ENCODE data around the gene GNAS-AS1.

GNAS-AS1 gene

GRCh38 chr20:58864346-58864745 lies 13.6 kb upstream of the GNAS-AS1 start:
- Histone ChIP-seq H3K27me3 (ENCODE audit: low read depth) (0 out of 2 replicates have a peak, but pooled peaks cover 2% of the 10 kb centered on the region), H3K36me3 (replicated peaks) (no peaks in the 10 kb centered on the region), H3K9me3 (no peaks in the 10 kb centered on the region), H3K4me1 (peaks cover 5% of the 10 kb centered on the region), H3K4me3 (no peak overlapping the region)
- no peak for DNase-seq (ENCODE audit: low spot score in 2 of 2)
- in situ Hi-C loops (cut with MboI; ENCODE audit: low sequenced_read_pairs): loop anchor here (25.0 kb wide), 2 partner anchors 348 to 598 kb away; no protein-coding TSS in a partner anchor

DNA sequence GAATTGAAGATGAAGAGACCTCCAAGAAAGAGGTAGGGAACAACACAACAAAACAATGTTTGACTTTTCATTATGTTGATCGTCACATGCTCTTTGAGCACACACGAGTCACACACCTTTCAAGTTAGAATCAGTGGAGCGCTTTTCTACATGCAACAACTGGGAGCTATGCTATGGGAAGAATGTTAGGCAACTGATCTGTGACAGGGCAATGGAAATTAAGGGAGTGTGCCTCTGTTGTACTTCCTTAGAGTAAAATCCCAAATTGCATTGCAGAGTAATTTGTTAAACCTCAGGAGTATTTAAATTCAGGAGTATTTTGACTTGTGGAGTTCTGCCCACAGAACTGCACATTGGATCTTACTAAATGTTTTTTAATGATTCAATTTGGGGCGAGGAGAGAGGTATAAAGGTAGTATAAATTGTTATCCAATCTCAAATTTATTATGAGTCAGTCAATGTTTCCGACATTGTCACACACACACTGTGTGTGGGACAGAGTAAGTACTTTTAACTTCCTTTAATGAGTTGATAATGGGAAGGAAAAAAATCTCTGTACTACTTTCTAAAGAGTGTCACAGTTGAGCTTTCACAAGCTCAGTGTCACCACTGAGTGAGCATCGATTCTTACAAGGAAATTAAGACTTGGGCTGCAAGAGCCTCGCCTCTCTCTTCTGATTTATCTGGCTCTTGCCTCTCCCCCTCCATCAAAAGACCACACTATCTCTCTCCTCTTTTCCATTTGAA lies 12.5 kb upstream of the GNAS-AS1 start:
- no peak for DNase-seq (ENCODE audit: low spot score in 2 of 2)
- Histone ChIP-seq H3K4me1 (no peaks in the 10 kb centered on the region), H3K27me3 (ENCODE audit: low read depth) (0 out of 2 replicates have a peak, but pooled peaks cover 2% of the 10 kb centered on the region), H3K4me3 (no peak overlapping the region), H3K36me3 (replicated peaks) (no peaks in the 10 kb centered on the region), H3K9me3 (no peaks in the 10 kb centered on the region)
- in situ Hi-C loops (cut with MboI; ENCODE audit: low sequenced_read_pairs): loop anchor here (25.0 kb wide), 2 partner anchors 349 to 599 kb away; no protein-coding TSS in a partner anchor

- in situ Hi-C loops (cut with MboI; ENCODE audit: low sequenced_read_pairs): loop anchor here (25.0 kb wide), 2 partner anchors 357 to 607 kb away; no protein-coding TSS in a partner anchor
- Histone ChIP-seq H3K4me1 (no peaks in the 10 kb centered on the region), H3K36me3 (replicated peaks) (no peaks in the 10 kb centered on the region), H3K9me3 (no peaks in the 10 kb centered on the region), H3K4me3 (no peak overlapping the region), H3K27me3 (ENCODE audit: low read depth) (0 out of 2 replicates have a peak, but pooled peaks cover 3% of the 10 kb centered on the region)
- no peak for DNase-seq (ENCODE audit: low spot score in 2 of 2)
Measured at GRCh38 chr20:58855506-58856389, 5.0 kb upstream of the GNAS-AS1 start.

GRCh38 chr20:58854638-58855471 lies 4.2 kb upstream of the GNAS-AS1 start:
- in situ Hi-C loops (cut with MboI; ENCODE audit: low sequenced_read_pairs): loop anchor here (25.0 kb wide), 2 partner anchors 357 to 607 kb away; no protein-coding TSS in a partner anchor
- Histone ChIP-seq H3K36me3 (replicated peaks) (no peaks in the 10 kb centered on the region), H3K27me3 (ENCODE audit: low read depth) (0 out of 2 replicates have a peak, but pooled peaks cover 3% of the 10 kb centered on the region), H3K4me3 (no peak overlapping the region), H3K9me3 (no peaks in the 10 kb centered on the region), H3K4me1 (no peaks in the 10 kb centered on the region)
- DNase-seq (ENCODE audit: low spot score in 2 of 2): no peak

DNA sequence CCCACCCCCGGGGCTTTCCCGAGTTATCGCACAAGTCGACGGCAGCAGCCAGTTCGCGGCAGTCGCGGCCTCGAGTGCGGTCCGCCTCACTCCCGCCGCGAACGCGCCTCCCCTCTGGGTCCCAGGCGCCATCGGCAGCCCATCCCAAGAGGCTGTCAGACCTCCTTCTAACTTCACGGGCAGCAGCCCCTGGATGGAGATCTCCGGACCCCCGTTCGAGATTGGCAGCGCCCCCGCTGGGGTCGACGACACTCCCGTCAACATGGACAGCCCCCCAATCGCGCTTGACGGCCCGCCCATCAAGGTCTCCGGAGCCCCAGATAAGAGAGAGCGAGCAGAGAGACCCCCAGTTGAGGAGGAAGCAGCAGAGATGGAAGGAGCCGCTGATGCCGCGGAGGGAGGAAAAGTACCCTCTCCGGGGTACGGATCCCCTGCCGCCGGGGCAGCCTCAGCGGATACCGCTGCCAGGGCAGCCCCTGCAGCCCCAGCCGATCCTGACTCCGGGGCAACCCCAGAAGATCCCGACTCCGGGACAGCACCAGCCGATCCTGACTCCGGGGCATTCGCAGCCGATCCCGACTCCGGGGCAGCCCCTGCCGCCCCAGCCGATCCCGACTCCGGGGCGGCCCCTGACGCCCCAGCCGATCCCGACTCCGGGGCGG lies 3.4 kb upstream of the GNAS-AS1 start:
- DNase-seq (ENCODE audit: low spot score in 2 of 2): no peak
- Histone ChIP-seq H3K4me3 (no peak overlapping the region), H3K27me3 (ENCODE audit: low read depth) (0 out of 2 replicates have a peak, but pooled peaks cover 3% of the 10 kb centered on the region), H3K9me3 (no peaks in the 10 kb centered on the region), H3K4me1 (no peaks in the 10 kb centered on the region), H3K36me3 (replicated peaks) (no peaks in the 10 kb centered on the region)
- in situ Hi-C loops (cut with MboI; ENCODE audit: low sequenced_read_pairs): loop anchor here (25.0 kb wide), 2 partner anchors 358 to 608 kb away; no protein-coding TSS in a partner anchor

DNA sequence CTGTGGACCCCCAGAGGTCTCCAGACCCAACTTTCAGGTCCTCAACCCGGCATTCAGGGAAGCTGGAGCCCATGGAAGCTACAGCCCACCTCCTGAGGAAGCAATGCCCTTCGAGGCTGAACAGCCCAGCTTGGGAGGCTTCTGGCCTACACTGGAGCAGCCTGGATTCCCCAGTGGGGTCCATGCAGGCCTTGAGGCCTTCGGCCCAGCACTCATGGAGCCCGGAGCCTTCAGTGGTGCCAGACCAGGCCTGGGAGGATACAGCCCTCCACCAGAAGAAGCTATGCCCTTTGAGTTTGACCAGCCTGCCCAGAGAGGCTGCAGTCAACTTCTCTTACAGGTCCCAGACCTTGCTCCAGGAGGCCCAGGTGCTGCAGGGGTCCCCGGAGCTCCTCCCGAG lies 2.8 kb upstream of the GNAS-AS1 start:
- no peaks in the 10 kb centered on the region for H3K4me1 ChIP-seq
- H3K9me3 ChIP-seq: no peaks in the 10 kb centered on the region
- 0 out of 2 replicates have a peak, but pooled peaks cover 3% of the 10 kb centered on the region for H3K27me3 ChIP-seq (ENCODE audit: low read depth)
- in situ Hi-C loops (cut with MboI; ENCODE audit: low sequenced_read_pairs): loop anchor here (25.0 kb wide), 2 partner anchors 359 to 609 kb away; no protein-coding TSS in a partner anchor
- no peak overlapping the region for H3K4me3 ChIP-seq
- no peaks in the 10 kb centered on the region for H3K36me3 ChIP-seq (replicated peaks)
- DNase-seq (ENCODE audit: low spot score in 2 of 2): no peak

DNA sequence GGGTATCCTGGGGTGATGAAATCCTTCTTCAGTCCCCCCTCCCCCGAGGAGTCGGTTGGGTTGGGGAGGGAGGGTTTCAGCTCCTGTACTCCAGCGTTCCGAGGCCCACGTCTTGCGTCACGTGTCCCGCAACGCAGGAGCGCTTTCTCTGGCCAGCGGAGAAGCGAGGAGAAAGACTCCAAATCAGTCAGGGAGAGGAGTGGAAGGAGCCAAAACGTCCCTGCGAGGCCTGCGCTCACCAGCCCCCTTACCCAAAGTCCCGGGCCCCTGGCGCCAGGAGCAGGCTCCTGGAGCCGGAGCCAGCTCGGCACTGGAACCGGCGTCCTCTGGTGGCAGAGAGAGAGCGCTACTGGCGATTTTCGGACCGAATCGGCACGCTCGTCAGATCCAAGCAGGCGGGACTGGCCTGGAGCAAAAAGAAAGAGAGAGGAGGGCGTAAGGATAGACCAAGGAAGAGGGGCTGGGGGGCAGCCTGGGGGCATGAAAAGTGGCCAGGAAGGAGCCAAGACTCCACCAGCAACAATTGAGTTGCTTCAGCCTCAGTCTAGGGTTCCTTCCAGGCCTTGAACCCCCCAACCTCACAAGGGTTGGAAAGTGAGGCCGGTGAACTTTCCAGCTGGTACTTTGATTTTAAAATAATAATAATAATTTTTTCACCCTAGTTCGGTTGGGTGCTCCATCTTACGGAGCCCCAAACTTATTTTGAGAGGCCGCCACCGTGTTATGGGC lies 2.0 kb upstream of the GNAS-AS1 start, which contains the start of gene GNAS:
Gene GNAS (plus strand): TSS at position 174 of the 729 bp plus-strand sequence.
- in situ Hi-C loops (cut with MboI; ENCODE audit: low sequenced_read_pairs): loop anchor here (25.0 kb wide), 2 partner anchors 360 to 610 kb away; no protein-coding TSS in a partner anchor
- Histone ChIP-seq H3K9me3 (no peaks in the 10 kb centered on the region), H3K4me3 (no peak within 1 kb of the TSS), H3K36me3 (replicated peaks) (no peaks in the 10 kb centered on the region), H3K27me3 (ENCODE audit: low read depth) (0 out of 2 replicates have a peak, but pooled peaks cover 2% of the 10 kb centered on the region), H3K4me1 (no peaks in the 10 kb centered on the region)
- no peak for DNase-seq (ENCODE audit: low spot score in 2 of 2)

GRCh38 chr20:58851969-58852458 lies 1.3 kb upstream of the GNAS-AS1 start:
- Histone ChIP-seq H3K9me3 (no peaks in the 10 kb centered on the region), H3K4me3 (no peak overlapping the region), H3K36me3 (replicated peaks) (no peaks in the 10 kb centered on the region), H3K27me3 (ENCODE audit: low read depth) (0 out of 2 replicates have a peak, but pooled peaks cover 6% of the 10 kb centered on the region), H3K4me1 (no peaks in the 10 kb centered on the region)
- in situ Hi-C loops (cut with MboI; ENCODE audit: low sequenced_read_pairs): loop anchor here (25.0 kb wide), 2 partner anchors 360 to 610 kb away; no protein-coding TSS in a partner anchor
- no peak for DNase-seq (ENCODE audit: low spot score in 2 of 2)

DNA sequence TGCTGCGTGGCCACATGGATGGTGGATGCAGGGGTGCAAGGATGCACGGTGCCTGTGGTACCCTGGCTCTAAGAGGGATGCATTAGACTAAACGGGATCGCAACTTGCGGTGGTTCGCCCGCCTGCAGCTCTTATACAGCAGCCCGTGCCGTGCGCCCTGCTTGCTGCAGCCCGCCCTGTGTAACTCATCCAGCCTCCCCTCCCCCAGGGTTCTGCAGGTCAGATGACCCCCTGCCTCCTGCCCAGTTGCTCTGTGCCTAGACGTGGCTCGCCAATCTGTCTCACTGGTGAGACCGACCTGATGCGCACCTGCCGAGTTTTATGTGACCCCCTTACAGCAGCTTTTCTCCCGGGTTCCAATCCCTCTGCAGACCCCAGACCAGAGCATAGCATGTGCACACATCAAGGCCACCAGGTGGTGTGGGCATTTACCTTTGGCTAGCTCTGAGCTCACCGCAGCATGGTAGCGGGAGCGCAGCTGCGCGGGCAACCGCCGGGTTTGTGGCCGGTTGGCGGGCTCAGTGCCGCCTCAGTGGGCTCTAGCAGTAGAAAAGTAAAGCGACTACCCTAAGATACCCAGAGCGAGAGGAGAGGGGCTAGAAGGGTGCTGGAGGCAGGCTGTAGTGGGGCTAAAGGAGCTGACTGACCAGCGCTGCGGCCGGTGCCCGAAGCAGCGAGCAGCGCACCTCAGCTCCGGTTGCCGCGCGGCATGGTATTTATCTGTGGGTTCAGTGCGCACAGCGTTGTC lies 693 bp upstream of the GNAS-AS1 start:
- no peak for DNase-seq (ENCODE audit: low spot score in 2 of 2)
- H3K9me3 ChIP-seq: no peaks in the 10 kb centered on the region
- peaks cover 10% of the 10 kb centered on the region; the same call in 1 of the 2 replicates for H3K27me3 ChIP-seq (ENCODE audit: low read depth)
- in situ Hi-C loops (cut with MboI; ENCODE audit: low sequenced_read_pairs): loop anchor here (25.0 kb wide), 2 partner anchors 361 to 611 kb away; no protein-coding TSS in a partner anchor
- no peak overlapping the region for H3K4me3 ChIP-seq
- no peaks in the 10 kb centered on the region for H3K36me3 ChIP-seq (replicated peaks)
- H3K4me1 ChIP-seq: no peaks in the 10 kb centered on the region

DNA sequence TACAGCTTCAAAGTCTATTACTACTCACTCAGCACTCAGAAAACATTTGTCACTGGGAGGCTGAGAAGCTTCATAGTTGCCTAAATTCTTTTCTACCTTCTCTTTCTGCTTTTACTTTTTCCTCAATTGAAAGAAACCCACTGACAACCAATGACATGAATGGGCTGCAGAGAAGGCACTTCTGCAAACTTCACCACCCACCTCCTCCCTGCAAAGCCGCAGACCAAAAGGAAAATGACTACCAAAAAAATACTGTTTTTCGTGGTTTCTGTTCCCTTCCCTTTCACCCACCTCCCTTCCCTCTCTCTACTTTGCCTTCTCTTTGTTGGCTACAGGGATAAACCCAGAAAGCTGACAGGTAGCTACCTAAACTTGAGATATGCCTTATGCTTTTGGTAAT lies 3.2 kb downstream of the GNAS-AS1 start:
- in situ Hi-C loops (cut with MboI; ENCODE audit: low sequenced_read_pairs): no loop called here
- Histone ChIP-seq H3K4me1 (no peaks in the 10 kb centered on the region), H3K36me3 (replicated peaks) (no peaks in the 10 kb centered on the region), H3K4me3 (no peak overlapping the region), H3K9me3 (no peaks in the 10 kb centered on the region), H3K27me3 (ENCODE audit: low read depth) (peaks cover 38% of the 10 kb centered on the region)
- DNase-seq (ENCODE audit: low spot score in 2 of 2): no peak

- H3K4me3 ChIP-seq: no peak overlapping the region
- H3K4me1 ChIP-seq: no peaks in the 10 kb centered on the region
- DNase-seq (ENCODE audit: low spot score in 2 of 2): no peak
- in situ Hi-C loops (cut with MboI; ENCODE audit: low sequenced_read_pairs): no loop called here
- H3K9me3 ChIP-seq: no peaks in the 10 kb centered on the region
- H3K27me3 ChIP-seq (ENCODE audit: low read depth): peaks cover 52% of the 10 kb centered on the region
- no peaks in the 10 kb centered on the region for H3K36me3 ChIP-seq (replicated peaks)
Measured at GRCh38 chr20:58845706-58846105, 5.0 kb downstream of the GNAS-AS1 start.

Data from HAP-1 (cell line).